ENCODE data around the gene KRTAP12-3.
"Not testable (repeated sequence)": the region's sequence is repeated elsewhere in the genome, so short reads cannot be mapped to it uniquely, and the experiment has no call there.

The KRTAP12-3 gene

DNA sequence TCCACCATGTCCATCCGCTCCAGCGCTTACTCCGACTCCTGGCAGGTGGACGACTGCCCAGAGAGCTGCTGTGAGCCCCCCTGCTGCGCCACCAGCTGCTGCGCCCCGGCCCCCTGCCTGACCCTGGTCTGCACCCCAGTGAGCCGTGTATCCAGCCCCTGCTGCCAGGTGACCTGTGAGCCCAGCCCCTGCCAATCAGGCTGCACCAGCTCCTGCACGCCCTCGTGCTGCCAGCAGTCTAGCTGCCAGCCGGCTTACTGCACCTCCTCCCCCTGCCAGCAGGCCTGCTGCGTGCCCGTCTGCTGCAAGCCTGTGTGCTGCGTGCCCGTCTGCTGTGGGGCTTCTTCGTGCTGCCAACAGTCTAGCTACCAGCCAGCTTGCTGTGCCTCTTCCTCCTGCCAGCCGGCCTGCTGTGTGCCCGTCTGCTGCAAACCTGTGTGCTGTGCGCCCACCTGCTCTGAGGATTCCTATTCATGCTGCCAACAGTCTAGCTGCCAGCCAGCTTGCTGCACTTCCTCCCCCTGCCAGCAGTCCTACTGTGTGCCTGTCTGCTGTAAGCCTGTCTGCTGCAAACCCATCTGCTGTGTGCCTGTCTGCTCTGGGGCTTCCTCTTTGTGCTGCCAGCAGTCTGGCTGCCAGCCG lies 30.4 kb upstream of the KRTAP12-3 start:
- DNase-seq (ENCODE audit: low spot score) = not testable (repeated sequence)

DNA sequence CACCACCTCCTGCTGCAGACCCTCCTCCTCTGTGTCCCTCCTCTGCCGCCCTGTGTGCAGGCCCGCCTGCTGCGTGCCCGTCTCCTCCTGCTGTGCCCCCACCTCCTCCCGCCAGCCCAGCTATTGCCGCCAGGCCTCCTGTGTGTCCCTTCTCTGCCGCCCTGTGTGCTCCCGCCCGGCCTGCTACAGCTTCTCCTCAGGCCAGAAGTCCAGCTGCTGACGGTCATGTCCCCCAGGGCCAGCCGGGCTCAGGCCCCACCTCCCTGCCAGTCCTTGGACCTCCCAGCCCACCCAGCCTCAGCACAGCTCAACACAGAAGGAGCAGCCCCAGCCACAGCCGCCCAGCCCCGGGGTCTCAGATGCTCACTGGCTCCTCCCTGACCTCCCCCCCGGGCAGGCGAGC lies 29.9 kb upstream of the KRTAP12-3 start:
- DNase-seq (ENCODE audit: low spot score) = not testable (repeated sequence)

DNA sequence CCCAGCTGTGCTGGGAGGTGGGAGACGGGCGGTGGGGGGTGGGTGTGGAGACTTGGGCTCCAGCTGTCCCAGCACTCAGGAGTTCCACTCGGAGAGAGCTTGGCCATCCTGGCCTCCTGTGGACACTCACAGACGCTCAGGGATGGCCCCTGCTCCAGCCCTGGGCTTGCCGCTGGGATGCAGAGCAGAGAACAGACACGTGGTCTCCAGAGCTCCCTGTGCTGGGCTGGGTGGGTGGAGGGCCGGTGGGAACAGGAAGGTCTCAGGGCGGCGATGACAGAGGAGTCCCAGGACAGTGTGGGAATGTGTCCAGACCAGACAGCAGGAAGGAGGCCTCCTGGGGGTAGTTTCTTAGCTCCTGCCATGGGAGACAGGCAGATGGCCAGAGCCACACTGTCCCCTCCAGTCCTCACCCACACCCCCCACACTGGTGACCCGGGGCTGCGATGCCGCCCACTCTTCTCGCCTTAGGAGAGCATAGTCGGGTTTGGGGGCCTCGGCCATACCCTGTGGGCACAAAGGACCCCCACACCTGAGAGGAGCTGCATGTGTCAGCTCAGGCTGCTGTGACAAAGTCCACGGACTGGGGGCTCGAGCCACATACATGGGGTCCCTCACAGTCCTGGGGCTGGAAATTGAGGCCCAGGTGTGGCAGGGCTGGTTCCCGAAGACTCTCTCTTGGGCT lies 28.9 kb upstream of the KRTAP12-3 start:
- DNase-seq (ENCODE audit: low spot score) = no peak

DNA sequence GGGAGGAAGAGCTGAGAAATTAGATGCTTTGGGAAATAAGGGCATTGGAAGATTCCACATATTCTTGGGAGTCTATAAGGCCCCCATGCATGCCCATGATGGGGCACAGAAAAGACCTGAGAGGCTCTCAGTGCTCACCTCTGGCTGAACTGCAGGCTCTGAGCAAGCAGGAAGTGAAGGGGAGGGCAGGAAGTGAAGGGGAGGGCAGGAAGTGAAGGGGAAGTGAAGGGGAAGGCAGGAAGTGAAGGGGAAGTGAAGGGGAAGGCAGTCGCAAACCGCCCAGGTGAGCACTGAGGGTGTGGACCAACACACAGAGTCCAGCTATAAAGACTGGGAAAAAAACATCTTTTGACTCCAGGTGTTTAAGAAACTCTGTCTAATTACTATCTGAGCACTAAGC lies 27.3 kb upstream of the KRTAP12-3 start:
- DNase-seq (ENCODE audit: low spot score) = no peak

DNA sequence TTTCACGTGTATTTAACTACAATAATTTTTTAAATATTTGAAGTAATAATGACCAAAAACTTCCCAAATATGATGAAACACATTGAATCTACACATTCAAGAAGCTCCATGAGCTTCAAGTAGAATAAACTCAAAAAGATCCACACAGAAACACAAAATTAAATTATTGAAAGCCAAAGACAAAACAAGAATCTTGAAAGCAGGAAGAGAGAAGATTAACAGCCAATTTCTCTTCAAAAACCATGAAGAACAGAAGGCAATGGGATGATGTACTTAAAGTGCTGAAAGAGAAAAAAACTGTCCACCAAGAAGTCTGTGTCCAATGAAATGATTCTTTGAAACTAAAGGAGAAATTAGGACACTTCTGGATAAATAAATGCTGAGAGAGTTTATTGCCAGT lies 25.7 kb upstream of the KRTAP12-3 start:
- DNase-seq (ENCODE audit: low spot score) = no peak

DNA sequence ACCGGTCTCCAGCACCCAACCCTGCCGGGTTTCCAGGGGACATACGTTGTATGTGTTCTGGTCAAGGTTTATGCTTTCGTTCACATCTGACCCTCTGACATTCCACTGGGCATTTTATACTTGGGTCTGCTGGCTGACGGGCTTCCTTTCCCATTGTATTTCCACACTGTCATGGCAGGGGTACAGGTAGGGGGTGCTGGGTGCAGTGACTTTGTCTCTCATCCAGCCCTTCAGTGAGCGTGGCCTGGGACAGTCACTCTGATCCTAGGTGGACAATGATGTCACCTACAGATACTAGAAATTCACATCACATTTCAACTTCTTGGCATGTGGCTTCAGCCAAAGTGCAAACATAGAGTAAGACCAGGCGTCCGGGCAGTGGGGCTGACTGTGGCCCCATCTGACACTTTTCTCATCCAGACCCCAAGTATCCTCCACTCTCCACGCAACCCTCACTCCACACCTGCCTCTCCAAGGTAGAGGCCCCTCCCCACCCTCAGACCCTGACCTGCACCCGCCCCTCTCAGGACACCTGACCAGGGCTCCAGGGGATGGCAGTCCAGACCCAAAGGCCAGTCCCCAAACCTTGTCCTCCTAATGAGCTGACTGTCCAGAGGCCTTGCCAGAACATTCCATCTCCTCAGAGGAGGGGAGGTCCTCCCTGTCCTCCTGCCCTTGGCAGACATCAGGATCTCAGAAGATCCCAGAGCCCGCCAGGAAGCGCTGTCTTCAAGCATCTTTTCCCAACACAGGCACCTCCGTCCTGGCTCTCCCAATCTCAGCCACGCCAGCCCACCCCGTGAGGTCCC lies 21.3 kb upstream of the KRTAP12-3 start:
- no peak for DNase-seq (ENCODE audit: low spot score)

DNA sequence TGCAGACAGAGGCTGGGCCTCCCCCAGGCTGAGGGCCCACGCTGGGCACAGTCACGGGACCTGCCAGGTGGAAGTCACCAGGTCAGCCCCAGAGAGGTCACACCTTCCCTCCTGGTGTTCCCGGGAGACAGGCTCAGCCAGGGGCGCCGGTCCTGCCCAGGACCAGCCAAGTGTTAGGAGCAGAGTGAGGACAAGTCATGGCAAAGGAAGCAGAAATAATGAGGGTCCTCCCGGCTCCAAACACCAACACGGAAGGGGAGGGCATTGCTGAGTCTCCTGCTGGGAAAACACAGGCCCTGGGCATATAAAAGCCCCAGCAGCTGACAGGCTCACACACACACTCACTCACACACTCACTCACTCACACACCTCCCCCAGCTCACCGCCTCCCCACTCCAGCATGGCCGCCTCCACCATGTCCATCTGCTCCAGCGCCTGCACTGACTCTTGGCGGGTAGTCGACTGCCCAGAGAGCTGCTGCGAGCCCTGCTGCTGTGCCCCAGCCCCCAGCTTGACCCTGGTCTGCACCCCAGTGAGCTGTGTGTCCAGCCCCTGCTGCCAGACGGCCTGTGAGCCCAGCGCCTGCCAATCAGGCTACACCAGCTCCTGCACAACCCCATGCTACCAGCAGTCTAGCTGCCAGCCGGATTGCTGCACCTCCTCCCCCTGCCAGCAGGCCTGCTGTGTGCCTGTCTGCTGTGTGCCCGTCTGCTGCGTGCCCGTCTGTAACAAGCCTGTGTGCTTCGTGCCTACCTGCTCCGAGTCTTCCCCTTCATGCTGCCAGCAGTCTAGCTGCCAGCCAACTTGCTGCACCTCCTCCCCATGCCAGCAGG lies 20.5 kb upstream of the KRTAP12-3 start, which contains the start of gene KRTAP10-10:
KRTAP10-10 (plus strand) TSS at position 339 of the 833 bp plus-strand sequence; CDS start at position 401, 62 bp downstream.
- no peak for DNase-seq (ENCODE audit: low spot score)

DNA sequence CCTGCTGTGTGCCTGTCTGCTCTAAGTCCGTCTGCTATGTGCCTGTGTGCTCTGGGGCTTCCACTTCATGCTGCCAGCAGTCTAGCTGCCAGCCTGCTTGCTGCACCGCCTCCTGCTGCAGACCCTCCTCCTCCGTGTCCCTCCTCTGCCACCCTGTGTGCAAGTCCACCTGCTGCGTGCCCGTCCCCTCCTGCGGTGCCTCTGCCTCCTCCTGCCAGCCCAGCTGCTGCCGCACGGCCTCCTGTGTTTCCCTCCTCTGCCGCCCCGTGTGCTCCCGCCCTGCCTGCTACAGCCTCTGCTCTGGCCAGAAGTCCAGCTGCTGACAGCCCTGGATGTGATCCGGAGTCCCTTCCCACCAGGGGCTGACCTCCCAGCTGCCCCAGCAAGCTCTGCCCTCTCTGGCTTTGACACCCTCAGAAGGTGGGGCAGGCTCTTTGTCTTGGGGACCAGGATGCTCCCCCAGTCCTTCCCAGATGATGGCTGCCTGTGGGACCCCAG lies 19.8 kb upstream of the KRTAP12-3 start:
- DNase-seq (ENCODE audit: low spot score) = not testable (repeated sequence)

DNA sequence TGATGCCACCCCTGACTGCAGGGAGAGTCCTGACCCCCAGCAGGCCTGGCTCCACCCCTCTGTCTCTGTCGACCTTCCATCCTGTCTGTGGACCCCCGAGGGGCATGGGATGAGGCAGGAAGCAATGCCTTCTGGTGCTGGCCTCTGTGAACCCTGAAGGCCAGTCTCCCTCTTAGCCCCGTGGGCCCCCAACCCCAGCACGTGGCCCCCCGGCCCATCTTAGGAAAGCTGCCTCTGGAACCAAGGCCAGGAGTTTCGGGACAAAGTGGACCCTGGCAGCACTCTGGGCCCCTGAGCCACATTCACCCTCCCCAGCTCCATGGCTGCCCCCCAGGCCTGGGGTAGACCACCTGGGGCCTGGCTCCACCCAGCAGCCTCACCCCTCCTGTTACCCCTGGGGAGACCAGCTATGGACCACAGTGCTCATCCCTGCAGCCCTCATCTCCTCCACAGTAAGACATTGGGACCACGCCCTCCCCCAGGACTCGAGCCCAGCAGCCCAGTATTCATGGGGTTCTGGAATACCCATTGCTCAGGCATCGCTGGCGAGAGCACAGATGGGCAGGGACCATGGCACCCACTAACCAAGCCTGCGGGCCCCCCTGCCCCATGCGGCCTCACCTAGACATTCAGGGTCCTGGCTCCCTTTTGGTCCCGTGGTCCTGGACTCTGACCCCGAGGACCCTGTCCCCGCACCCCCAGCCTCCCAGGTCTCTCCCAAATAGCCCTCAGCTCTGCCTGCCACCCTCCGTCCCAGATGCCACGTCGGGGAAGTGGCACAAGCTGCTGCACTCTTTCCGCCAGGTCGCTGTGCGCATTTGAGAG lies 19.0 kb upstream of the KRTAP12-3 start:
- not testable (repeated sequence) for DNase-seq (ENCODE audit: low spot score)

DNA sequence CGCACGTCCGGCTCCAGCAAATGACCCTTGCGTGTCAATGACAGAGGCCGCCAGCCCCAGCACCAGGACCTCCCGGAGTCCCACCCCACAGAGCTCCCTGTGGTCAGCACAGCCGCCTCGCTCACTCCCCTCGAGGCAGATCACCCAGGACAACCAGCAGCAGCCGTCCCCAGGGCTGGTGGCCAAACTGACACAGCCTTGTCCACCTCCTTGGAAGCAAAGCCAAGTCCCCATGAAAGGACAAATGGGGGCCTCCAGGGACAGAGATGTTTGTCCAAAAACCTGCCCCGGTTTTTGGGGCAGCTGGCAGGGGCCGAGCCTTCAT lies 18.4 kb upstream of the KRTAP12-3 start:
- DNase-seq (ENCODE audit: low spot score) = no peak

DNA sequence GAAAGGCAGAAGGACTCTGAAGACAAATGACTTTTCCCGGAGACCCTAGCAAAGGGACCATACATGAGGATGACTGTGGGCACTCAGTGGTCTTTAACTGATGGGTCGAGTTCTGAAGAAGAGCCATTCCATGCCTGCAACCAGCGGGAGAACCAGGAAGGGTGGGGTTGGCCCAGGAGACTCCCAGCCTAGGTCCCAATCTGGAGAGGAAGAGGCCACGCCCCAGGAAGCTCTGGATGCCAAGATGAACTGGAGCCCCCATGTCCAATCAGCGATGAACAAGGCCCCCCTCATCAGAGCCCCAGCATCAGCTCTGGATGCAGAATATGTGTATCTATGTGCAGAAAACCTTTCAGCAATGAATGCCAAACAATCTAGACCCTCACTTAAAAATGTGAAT lies 17.0 kb upstream of the KRTAP12-3 start:
- no peak for DNase-seq (ENCODE audit: low spot score)

DNA sequence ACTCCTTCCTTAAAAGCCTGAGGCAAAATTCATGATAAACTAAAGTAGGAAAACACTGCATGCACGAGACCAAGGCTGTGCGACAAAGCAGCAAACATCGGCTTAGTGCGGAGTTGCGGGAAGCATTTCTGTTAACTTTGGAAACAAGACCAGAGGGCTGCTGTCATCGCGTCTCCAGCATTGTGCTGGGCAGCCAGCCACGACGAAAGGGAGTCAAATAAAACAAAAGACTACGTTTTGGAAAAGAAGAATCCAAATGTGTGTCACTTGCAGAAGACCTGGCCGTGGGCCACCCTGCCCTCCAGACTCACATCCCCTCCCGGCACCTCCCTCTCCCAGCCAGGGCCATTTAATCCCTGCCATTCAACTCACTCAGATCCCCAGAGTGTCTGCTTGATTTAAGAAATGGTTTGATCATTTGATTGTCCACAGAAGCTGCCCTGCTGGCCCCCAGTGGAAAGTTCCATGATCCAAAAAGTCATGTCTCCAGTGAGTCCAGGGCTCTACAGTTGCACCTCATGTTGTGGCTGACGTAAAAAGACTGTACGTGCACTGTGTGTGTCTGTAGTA lies 13.9 kb upstream of the KRTAP12-3 start:
- no peak for DNase-seq (ENCODE audit: low spot score)

DNA sequence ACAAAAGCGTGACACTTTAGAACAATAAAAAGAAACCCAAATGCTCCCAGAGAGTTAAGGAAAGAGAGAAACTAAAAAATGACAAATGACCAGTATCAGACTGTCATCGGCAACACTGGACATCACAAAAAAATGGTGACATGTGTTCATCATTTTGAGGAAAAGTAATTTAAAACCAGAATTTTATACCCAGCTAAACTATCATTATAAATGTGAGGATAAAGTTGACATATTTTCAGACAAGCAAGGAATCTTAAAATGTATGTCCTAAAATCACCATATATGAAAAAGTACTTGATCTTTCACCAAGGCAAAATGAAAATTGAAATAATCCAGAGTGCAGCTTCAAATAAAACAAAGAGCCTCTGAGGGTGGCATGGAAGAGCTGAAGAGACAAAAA lies 12.9 kb upstream of the KRTAP12-3 start:
- DNase-seq (ENCODE audit: low spot score) = no peak

DNA sequence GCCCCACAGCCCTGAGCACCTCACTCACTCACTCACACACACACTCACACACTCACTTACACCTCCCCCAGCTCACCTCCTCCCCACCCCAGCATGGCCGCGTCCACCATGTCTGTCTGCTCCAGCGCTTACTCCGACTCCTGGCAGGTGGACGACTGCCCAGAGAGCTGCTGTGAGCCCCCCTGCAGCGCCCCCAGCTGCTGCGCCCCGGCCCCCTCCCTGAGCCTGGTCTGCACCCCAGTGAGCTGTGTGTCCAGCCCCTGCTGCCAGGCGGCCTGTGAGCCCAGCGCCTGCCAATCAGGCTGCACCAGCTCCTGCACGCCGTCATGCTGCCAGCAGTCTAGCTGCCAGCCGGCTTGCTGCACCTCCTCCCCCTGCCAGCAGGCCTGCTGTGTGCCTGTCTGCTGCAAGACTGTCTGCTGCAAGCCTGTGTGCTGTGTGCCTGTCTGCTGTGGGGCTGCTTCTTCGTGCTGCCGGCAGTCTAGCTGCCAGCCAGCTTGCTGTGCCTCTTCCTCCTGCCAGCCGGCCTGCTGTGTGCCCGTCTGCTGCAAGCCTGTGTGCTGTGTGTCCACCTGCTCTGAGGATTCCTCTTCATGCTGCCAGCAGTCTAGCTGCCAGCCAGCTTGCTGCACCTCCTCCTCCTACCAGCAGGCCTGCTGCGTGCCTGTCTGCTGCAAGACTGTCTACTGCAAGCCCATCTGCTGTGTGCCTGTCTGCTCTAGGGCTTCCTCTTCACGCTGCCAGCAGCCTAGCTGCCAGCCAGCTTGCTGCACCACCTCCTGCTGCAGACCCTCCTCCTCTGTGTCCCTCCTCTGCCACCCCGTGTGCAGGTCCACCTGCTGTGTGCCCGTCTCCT lies 11.1 kb upstream of the KRTAP12-3 start, which contains the start of gene KRTAP10-11:
KRTAP10-11 (plus strand) TSS at position 49 of the 856 bp plus-strand sequence; CDS start at position 94, 45 bp downstream.
- DNase-seq (ENCODE audit: low spot score) = not testable (repeated sequence)

DNA sequence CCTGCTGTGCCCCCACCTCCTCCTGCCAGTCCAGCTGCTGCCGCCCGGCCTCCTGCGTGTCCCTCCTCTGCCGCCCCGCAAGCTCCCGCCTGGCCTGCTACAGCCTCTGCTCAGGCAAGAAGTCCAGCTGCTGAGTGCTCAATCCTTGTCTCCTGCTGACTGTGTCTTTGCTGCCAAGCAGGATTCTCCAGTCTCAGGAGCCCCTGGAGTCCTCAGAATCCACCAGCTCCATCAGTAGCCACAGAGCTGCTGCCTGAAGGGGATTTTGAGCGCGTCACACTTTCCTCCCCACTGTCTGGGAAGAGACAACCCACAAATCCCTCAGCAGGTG lies 10.5 kb upstream of the KRTAP12-3 start:
- DNase-seq (ENCODE audit: low spot score) = no peak

DNA sequence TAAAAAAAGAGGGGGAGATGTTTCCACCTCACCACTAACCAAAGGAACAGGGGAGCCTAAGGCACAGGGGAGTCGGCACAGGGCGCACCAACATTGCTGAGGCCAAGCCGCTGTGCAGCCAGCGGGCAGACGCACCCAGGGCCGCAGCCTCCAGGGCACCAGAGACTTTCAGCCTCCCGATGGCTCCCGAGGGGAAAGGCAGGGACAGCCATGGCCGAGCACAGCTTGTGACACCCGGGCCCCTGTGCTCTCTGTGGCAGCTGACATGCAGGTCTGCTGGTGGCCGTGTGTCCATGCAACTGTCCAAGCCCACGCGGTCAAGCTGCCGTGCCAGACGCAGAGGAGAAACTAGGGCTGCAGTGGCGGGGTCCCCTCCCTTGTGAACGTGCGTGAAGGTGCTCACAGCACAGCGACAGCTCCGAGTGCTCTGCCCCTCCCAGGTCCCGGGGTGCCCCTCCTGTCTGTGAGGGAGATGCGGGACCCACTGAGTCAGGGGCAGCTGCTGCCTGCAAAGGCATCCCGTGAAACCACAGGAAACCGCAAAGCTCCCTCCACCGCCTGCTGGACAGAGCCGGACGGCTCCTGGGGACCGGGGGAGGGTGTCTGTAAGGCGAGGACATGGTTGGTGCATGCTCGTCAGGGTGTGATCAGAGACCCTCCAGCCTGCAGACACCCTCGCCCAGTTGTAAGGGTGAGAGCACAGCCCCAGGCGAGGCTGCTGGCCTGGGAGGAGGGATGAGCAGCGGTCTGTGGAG lies 9.0 kb upstream of the KRTAP12-3 start:
- no peak for DNase-seq (ENCODE audit: low spot score)

DNA sequence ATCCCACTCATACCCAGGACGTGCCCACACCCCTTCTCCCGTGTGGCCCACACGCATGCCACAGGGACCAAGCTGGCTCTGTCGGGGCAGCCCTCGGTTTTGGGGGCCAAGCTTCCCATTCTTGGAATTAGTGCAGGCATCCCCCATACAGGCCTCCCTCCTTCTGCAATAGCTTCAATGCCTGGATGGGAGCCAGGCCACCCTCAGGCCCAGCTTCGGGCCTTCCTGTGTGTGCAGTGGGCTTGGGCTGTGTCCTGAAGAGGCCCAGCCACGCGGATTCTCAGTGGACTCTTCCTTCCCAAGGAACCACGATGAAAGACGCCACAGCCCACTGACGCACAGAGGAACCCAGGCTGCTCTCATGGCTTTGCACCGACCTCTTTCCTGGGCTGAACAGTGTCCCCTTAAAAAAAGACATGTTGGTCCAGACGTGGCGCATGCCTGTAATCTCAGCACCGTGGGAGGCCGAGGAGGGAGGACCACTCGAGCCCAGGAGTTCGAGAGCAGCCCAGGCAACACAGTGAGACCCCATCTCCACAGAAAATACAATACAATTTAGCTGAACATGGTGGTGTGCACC lies 8.1 kb upstream of the KRTAP12-3 start:
- no peak for DNase-seq (ENCODE audit: low spot score)

DNA sequence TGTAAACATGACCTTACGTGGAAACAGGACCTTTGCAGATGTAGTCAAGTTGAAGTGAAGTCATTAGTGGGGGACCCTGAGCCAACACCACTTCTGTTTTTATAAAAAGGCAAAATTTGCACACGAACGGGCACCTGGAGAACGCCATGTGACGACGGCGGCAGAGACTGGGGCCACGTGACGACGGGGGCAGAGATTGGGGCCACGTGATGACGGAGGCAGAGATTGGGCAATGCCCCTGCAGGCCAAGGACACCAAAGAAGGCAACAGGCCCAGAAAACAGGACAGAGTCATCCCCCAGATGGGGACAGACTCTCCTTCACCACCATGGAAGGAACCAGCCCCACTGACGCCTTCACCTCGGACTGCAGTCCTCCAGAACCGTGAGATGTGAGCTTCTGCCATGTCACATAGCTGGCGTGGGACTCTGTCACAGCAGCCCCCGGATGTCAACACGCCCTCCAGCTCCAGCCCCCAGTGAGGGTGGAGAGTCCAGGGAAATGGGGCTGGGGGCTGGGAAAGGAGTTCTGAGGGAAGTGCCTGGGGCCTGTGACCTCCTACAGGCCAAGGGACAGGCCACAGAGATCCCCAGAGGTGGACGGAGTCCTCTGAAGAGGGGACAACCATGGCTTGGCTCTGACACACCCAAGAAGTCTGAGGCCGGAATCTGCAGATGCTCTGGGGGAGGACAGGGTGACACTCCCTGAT lies 7.3 kb upstream of the KRTAP12-3 start:
- DNase-seq (ENCODE audit: low spot score) = no peak

Measured in HuH-7.5 (cell line).